Measurements from ENCODE around the gene HEPN1.

Gene HEPN1

GRCh38 chr11:124876818-124877630 is 42.0 kb upstream of the HEPN1 start:
- H3K9me3 ChIP-seq (ENCODE audit: control insufficient read depth in 1 of 2, low read length in 2 of 2): no peaks in the 10 kb centered on the region
- H3K36me3 ChIP-seq (ENCODE audit: control insufficient read depth in 1 of 2, insufficient read depth in 2 of 2, low read length in 2 of 2): no peaks in the 10 kb centered on the region
- H3K27me3 ChIP-seq (ENCODE audit: low read depth, low read length): peaks cover 10% of the 10 kb centered on the region
- H3K27ac ChIP-seq (ENCODE audit: low read length): peak overlapping the region; percentile 16
- peaks cover 0 to 10% of the 10 kb centered on the region in 2 donors for H3K4me1 ChIP-seq (ENCODE audit: control insufficient read depth in 1 of 2, insufficient read depth in 2 of 2, low read length in 2 of 2)
- peak overlapping the region; percentile 59 to 78 for H3K4me3 ChIP-seq (ENCODE audit: low read depth in 1 of 2, low read length in 2 of 2)

- Histone ChIP-seq H3K36me3 (ENCODE audit: control insufficient read depth in 1 of 2, insufficient read depth in 2 of 2, low read length in 2 of 2) (no peaks in the 10 kb centered on the region), H3K27ac (ENCODE audit: low read length) (no peak overlapping the region), H3K9me3 (ENCODE audit: control insufficient read depth in 1 of 2, low read length in 2 of 2) (no peaks in the 10 kb centered on the region), H3K27me3 (ENCODE audit: low read depth, low read length) (peaks cover 8% of the 10 kb centered on the region), H3K4me3 (ENCODE audit: low read depth in 1 of 2, low read length in 2 of 2) (peak overlapping the region; percentile 59 to 78), H3K4me1 (ENCODE audit: control insufficient read depth in 1 of 2, insufficient read depth in 2 of 2, low read length in 2 of 2) (peaks cover 0 to 10% of the 10 kb centered on the region in 2 donors)
These were observed 41.5 kb upstream of the HEPN1 start for GRCh38 chr11:124877631-124877909.

GRCh38 chr11:124877910-124878758 is 40.9 kb upstream of the HEPN1 start:
- Histone ChIP-seq H3K4me3 (ENCODE audit: low read depth in 1 of 2, low read length in 2 of 2) (no peak overlapping the region), H3K27me3 (ENCODE audit: low read depth, low read length) (peaks cover 2% of the 10 kb centered on the region)

GRCh38 chr11:124878759-124879492 is 40.1 kb upstream of the HEPN1 start:
- Histone ChIP-seq H3K4me1 (ENCODE audit: control insufficient read depth in 1 of 2, insufficient read depth in 2 of 2, low read length in 2 of 2) (peaks cover 0 to 10% of the 10 kb centered on the region in 2 donors), H3K4me3 (ENCODE audit: low read depth in 1 of 2, low read length in 2 of 2) (no peak overlapping the region), H3K9me3 (ENCODE audit: control insufficient read depth in 1 of 2, low read length in 2 of 2) (no peaks in the 10 kb centered on the region), H3K27ac (ENCODE audit: low read length) (no peak overlapping the region), H3K36me3 (ENCODE audit: control insufficient read depth in 1 of 2, insufficient read depth in 2 of 2, low read length in 2 of 2) (no peaks in the 10 kb centered on the region), H3K27me3 (ENCODE audit: low read depth, low read length) (no peaks in the 10 kb centered on the region)

More at GRCh38 chr11:124877910-124878758, 40.9 kb upstream of the HEPN1 start:
- H3K4me1 ChIP-seq (ENCODE audit: control insufficient read depth in 1 of 2, insufficient read depth in 2 of 2, low read length in 2 of 2): peaks cover 0 to 10% of the 10 kb centered on the region in 2 donors
- no peak overlapping the region for H3K27ac ChIP-seq (ENCODE audit: low read length)
- H3K36me3 ChIP-seq (ENCODE audit: control insufficient read depth in 1 of 2, insufficient read depth in 2 of 2, low read length in 2 of 2): no peaks in the 10 kb centered on the region
- no peaks in the 10 kb centered on the region for H3K9me3 ChIP-seq (ENCODE audit: control insufficient read depth in 1 of 2, low read length in 2 of 2)

GRCh38 chr11:124879493-124880289 is 39.4 kb upstream of the HEPN1 start:
- no peaks in the 10 kb centered on the region for H3K9me3 ChIP-seq (ENCODE audit: control insufficient read depth in 1 of 2, low read length in 2 of 2)

GRCh38 chr11:124880290-124880611 is 38.8 kb upstream of the HEPN1 start:
- no peak overlapping the region for H3K27ac ChIP-seq (ENCODE audit: low read length)
- H3K27me3 ChIP-seq (ENCODE audit: low read depth, low read length): no peaks in the 10 kb centered on the region
- H3K36me3 ChIP-seq (ENCODE audit: control insufficient read depth in 1 of 2, insufficient read depth in 2 of 2, low read length in 2 of 2): no peaks in the 10 kb centered on the region

More at GRCh38 chr11:124879493-124880289, 39.4 kb upstream of the HEPN1 start:
- Histone ChIP-seq H3K36me3 (ENCODE audit: control insufficient read depth in 1 of 2, insufficient read depth in 2 of 2, low read length in 2 of 2) (no peaks in the 10 kb centered on the region), H3K4me1 (ENCODE audit: control insufficient read depth in 1 of 2, insufficient read depth in 2 of 2, low read length in 2 of 2) (peaks cover 0 to 10% of the 10 kb centered on the region in 2 donors), H3K27ac (ENCODE audit: low read length) (no peak overlapping the region), H3K4me3 (ENCODE audit: low read depth in 1 of 2, low read length in 2 of 2) (no peak overlapping the region), H3K27me3 (ENCODE audit: low read depth, low read length) (no peaks in the 10 kb centered on the region)

GRCh38 chr11:124880958-124881357 is 38.1 kb upstream of the HEPN1 start:
- Histone ChIP-seq H3K4me3 (ENCODE audit: low read depth in 1 of 2, low read length in 2 of 2) (no peak overlapping the region), H3K4me1 (ENCODE audit: control insufficient read depth in 1 of 2, insufficient read depth in 2 of 2, low read length in 2 of 2) (peaks cover 0 to 7% of the 10 kb centered on the region in 2 donors), H3K27me3 (ENCODE audit: low read depth, low read length) (no peaks in the 10 kb centered on the region), H3K36me3 (ENCODE audit: control insufficient read depth in 1 of 2, insufficient read depth in 2 of 2, low read length in 2 of 2) (no peaks in the 10 kb centered on the region), H3K27ac (ENCODE audit: low read length) (no peak overlapping the region), H3K9me3 (ENCODE audit: control insufficient read depth in 1 of 2, low read length in 2 of 2) (no peaks in the 10 kb centered on the region)

More at GRCh38 chr11:124880290-124880611, 38.8 kb upstream of the HEPN1 start:
- H3K4me1 ChIP-seq (ENCODE audit: control insufficient read depth in 1 of 2, insufficient read depth in 2 of 2, low read length in 2 of 2): peaks cover 0 to 10% of the 10 kb centered on the region in 2 donors
- no peaks in the 10 kb centered on the region for H3K9me3 ChIP-seq (ENCODE audit: control insufficient read depth in 1 of 2, low read length in 2 of 2)
- no peak overlapping the region for H3K4me3 ChIP-seq (ENCODE audit: low read depth in 1 of 2, low read length in 2 of 2)

GRCh38 chr11:124882339-124883071 is 36.5 kb upstream of the HEPN1 start:
- Histone ChIP-seq H3K9me3 (ENCODE audit: control insufficient read depth in 1 of 2, low read length in 2 of 2) (no peaks in the 10 kb centered on the region), H3K36me3 (ENCODE audit: control insufficient read depth in 1 of 2, insufficient read depth in 2 of 2, low read length in 2 of 2) (no peaks in the 10 kb centered on the region), H3K27ac (ENCODE audit: low read length) (no peak overlapping the region), H3K27me3 (ENCODE audit: low read depth, low read length) (no peaks in the 10 kb centered on the region), H3K4me1 (ENCODE audit: control insufficient read depth in 1 of 2, insufficient read depth in 2 of 2, low read length in 2 of 2) (no peaks in the 10 kb centered on the region), H3K4me3 (ENCODE audit: low read depth in 1 of 2, low read length in 2 of 2) (no peak overlapping the region)

- Histone ChIP-seq H3K4me1 (ENCODE audit: control insufficient read depth in 1 of 2, insufficient read depth in 2 of 2, low read length in 2 of 2) (no peaks in the 10 kb centered on the region), H3K9me3 (ENCODE audit: control insufficient read depth in 1 of 2, low read length in 2 of 2) (no peaks in the 10 kb centered on the region), H3K27me3 (ENCODE audit: low read depth, low read length) (no peaks in the 10 kb centered on the region), H3K36me3 (ENCODE audit: control insufficient read depth in 1 of 2, insufficient read depth in 2 of 2, low read length in 2 of 2) (no peaks in the 10 kb centered on the region), H3K27ac (ENCODE audit: low read length) (no peak overlapping the region), H3K4me3 (ENCODE audit: low read depth in 1 of 2, low read length in 2 of 2) (no peak overlapping the region)
These were observed 34.7 kb upstream of the HEPN1 start for GRCh38 chr11:124884340-124884739.

GRCh38 chr11:124884869-124885479 is 34.1 kb upstream of the HEPN1 start:
- no peaks in the 10 kb centered on the region for H3K36me3 ChIP-seq (ENCODE audit: control insufficient read depth in 1 of 2, insufficient read depth in 2 of 2, low read length in 2 of 2)
- no peak overlapping the region for H3K27ac ChIP-seq (ENCODE audit: low read length)
- no peaks in the 10 kb centered on the region for H3K27me3 ChIP-seq (ENCODE audit: low read depth, low read length)
- no peaks in the 10 kb centered on the region for H3K4me1 ChIP-seq (ENCODE audit: control insufficient read depth in 1 of 2, insufficient read depth in 2 of 2, low read length in 2 of 2)
- no peak overlapping the region for H3K4me3 ChIP-seq (ENCODE audit: low read depth in 1 of 2, low read length in 2 of 2)
- H3K9me3 ChIP-seq (ENCODE audit: control insufficient read depth in 1 of 2, low read length in 2 of 2): no peaks in the 10 kb centered on the region
